Measurements from ENCODE around the gene RIN2.

DNA sequence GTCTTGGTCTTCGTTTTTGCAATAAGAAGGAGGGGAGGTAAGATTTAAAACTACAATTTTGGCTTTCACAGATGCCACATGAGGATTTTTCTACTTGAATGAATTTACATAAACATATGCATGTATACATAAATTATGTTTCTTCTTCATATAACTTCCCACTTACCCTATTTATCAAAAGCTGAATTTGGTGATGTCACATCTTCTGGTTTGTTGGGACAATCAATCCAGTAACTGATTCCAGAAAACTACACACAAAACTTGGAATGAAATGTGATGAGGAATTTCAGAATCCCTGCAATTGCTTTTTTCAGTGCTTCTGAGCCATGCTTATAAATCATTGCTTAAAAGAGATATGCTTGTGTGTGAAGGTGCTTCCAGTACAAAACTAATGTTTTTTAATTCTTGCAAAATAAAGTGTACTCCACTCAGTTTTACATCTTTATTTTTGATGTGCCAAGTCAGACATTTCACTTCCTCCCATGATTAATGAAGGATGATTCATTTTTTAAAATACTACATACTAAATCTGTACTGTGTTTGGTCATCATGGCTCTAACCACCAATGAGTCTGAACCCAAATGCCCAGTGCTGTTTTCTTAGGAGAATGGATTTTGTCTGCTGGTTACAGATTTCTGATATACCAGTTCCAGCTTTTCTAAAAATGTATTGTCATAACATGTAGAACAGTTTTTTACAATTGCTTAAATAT is 32.1 kb upstream of the RIN2 start:
- TF ChIP-seq, protein P1, sequence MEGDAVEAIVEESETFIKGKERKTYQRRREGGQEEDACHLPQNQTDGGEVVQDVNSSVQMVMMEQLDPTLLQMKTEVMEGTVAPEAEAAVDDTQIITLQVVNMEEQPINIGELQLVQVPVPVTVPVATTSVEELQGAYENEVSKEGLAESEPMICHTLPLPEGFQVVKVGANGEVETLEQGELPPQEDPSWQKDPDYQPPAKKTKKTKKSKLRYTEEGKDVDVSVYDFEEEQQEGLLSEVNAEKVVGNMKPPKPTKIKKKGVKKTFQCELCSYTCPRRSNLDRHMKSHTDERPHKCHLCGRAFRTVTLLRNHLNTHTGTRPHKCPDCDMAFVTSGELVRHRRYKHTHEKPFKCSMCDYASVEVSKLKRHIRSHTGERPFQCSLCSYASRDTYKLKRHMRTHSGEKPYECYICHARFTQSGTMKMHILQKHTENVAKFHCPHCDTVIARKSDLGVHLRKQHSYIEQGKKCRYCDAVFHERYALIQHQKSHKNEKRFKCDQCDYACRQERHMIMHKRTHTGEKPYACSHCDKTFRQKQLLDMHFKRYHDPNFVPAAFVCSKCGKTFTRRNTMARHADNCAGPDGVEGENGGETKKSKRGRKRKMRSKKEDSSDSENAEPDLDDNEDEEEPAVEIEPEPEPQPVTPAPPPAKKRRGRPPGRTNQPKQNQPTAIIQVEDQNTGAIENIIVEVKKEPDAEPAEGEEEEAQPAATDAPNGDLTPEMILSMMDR (IDR thresholded peaks at IDR 0.05 in 4 of 5, conservative IDR thresholded peaks at IDR 0.05 in 1 of 5): no peak
- TF ChIP-seq POLR2A (IDR thresholded peaks at IDR 0.05): no peak

Measured in gastrocnemius medialis (tissue), 4 donors.